HEK293 (cell line): Measurements from ENCODE around the gene HTR7.

ENCODE experiments used
- BCL11B ChIP-seq: fragments of 450-650 bp; formaldehyde crosslinking; IDR thresholded peaks from 2 replicates; pipeline ENCODE4 v1.5.1; 2016; ENCODE audit warnings: low read depth, missing biosample characterization, missing genetic modification characterization
- CTCF ChIP-seq: fragments of 450-650 bp; formaldehyde crosslinking; IDR thresholded peaks from 2 replicates; pipeline ENCODE4 v1.5.1; 2016; ENCODE audit warnings: missing biosample characterization, missing genetic modification characterization
- GLIS1 ChIP-seq: fragments of 450-650 bp; formaldehyde crosslinking; IDR thresholded peaks from 2 replicates; pipeline ENCODE4 v1.5.1; 2016; ENCODE audit warnings: missing biosample characterization, missing genetic modification characterization
- KLF16 ChIP-seq: fragments of 450-650 bp; formaldehyde crosslinking; IDR thresholded peaks from 2 replicates; pipeline ENCODE4 v1.5.1; 2017; ENCODE audit warnings: missing biosample characterization, missing genetic modification characterization
- PRDM2 ChIP-seq: fragments of 450-650 bp; formaldehyde crosslinking; IDR thresholded peaks from 2 replicates; pipeline ENCODE4 v1.5.1; 2016; ENCODE audit warnings: missing biosample characterization, missing genetic modification characterization, borderline replicate concordance
- ZBTB17 ChIP-seq: fragments of 450-650 bp; formaldehyde crosslinking; IDR thresholded peaks from 2 replicates; pipeline ENCODE4 v1.5.1; 2016; ENCODE audit warnings: missing biosample characterization, missing genetic modification characterization
- ZBTB26 ChIP-seq: fragments of 450-650 bp; formaldehyde crosslinking; optimal IDR thresholded peaks from 2 replicates; pipeline ENCODE3; 2016; ENCODE audit warnings: missing biosample characterization, mild to moderate bottlenecking, missing genetic modification characterization
- ZNF10 ChIP-seq: fragments of 450-650 bp; formaldehyde crosslinking; IDR thresholded peaks from 2 replicates; pipeline ENCODE4 v1.5.1; 2017; ENCODE audit warnings: missing biosample characterization, missing genetic modification characterization
- ZNF146 ChIP-seq: fragments of 450-650 bp; formaldehyde crosslinking; IDR thresholded peaks from 2 replicates; pipeline ENCODE4 v1.5.1; 2016; ENCODE audit warnings: missing biosample characterization, missing genetic modification characterization
- ZNF423 ChIP-seq: fragments of 450-650 bp; formaldehyde crosslinking; IDR thresholded peaks from 2 replicates; pipeline ENCODE4 v1.5.1; 2016; ENCODE audit warnings: missing biosample characterization, missing genetic modification characterization
- ZNF433 ChIP-seq: fragments of 450-650 bp; formaldehyde crosslinking; IDR thresholded peaks from 2 replicates; pipeline ENCODE4 v1.5.1; 2016; ENCODE audit warnings: missing biosample characterization, missing genetic modification characterization, low read depth
- ZNF501 ChIP-seq: fragments of 450-650 bp; formaldehyde crosslinking; IDR thresholded peaks from 2 replicates; pipeline ENCODE4 v1.5.1; 2016; ENCODE audit warnings: missing biosample characterization, missing genetic modification characterization
- ZNF518A ChIP-seq: fragments of 450-650 bp; formaldehyde crosslinking; conservative IDR thresholded peaks from 2 replicates; pipeline ENCODE4 v1.5.1; 2016; ENCODE audit warnings: low read depth, missing biosample characterization, missing genetic modification characterization
- ZNF558 ChIP-seq: fragments of 450-650 bp; formaldehyde crosslinking; IDR thresholded peaks from 2 replicates; pipeline ENCODE4 v1.5.1; 2016; ENCODE audit warnings: missing biosample characterization, missing genetic modification characterization
- ZNF580 ChIP-seq: fragments of 450-650 bp; formaldehyde crosslinking; IDR thresholded peaks from 2 replicates; pipeline ENCODE4 v1.5.1; 2016; ENCODE audit warnings: missing biosample characterization, missing genetic modification characterization
- ZNF621 ChIP-seq: fragments of 450-650 bp; formaldehyde crosslinking; IDR thresholded peaks from 2 replicates; pipeline ENCODE4 v1.5.1; 2017; ENCODE audit warnings: missing biosample characterization, missing genetic modification characterization
- ZNF660 ChIP-seq: fragments of 450-650 bp; IDR thresholded peaks from 2 replicates; pipeline ENCODE4 v1.5.1; 2018; ENCODE audit warnings: missing biosample characterization, mild to moderate bottlenecking, missing genetic modification characterization
- ZNF677 ChIP-seq: fragments of 450-650 bp; IDR thresholded peaks from 2 replicates; pipeline ENCODE4 v1.5.0; 2018; ENCODE audit warnings: missing biosample characterization, mild to moderate bottlenecking, missing genetic modification characterization, moderate library complexity
- ZNF704 ChIP-seq: fragments of 450-650 bp; formaldehyde crosslinking; IDR thresholded peaks from 2 replicates; pipeline ENCODE4 v1.5.1; 2016; ENCODE audit warnings: missing biosample characterization, missing genetic modification characterization
- ZNF837 ChIP-seq: fragments of 450-650 bp; formaldehyde crosslinking; IDR thresholded peaks from 2 replicates; pipeline ENCODE4 v1.5.1; 2016; ENCODE audit warnings: missing biosample characterization, missing genetic modification characterization
- ZSCAN30 ChIP-seq: fragments of 450-650 bp; IDR thresholded peaks from 2 replicates; pipeline ENCODE4 v1.5.1; 2018; ENCODE audit warnings: missing biosample characterization, mild to moderate bottlenecking, missing genetic modification characterization, moderate library complexity
- ZSCAN5A ChIP-seq: fragments of 450-650 bp; formaldehyde crosslinking; IDR thresholded peaks from 2 replicates; pipeline ENCODE4 v1.5.1; 2016; ENCODE audit warnings: missing biosample characterization, missing genetic modification characterization

HTR7 gene

GRCh38 chr10:90857635-90858460 is at the start of gene HTR7 (continued):
- TF ChIP-seq CTCF (tag by site-specific recombination) = no peak
- peak; percentile 46; the same call in 1 of the 2 replicates for TF ChIP-seq GLIS1 (tag by site-specific recombination)
- no peak for TF ChIP-seq BCL11B (tag by site-specific recombination)
- no peak for TF ChIP-seq KLF16
- no peak for TF ChIP-seq ZNF837 (tag by site-specific recombination)
- TF ChIP-seq ZSCAN5A (tag by site-specific recombination) = no peak
- no peak for TF ChIP-seq ZNF621 (tag by site-specific recombination)
- 0 out of 2 replicates have a peak, but pooled peaks have one; percentile 3 for TF ChIP-seq ZNF677 (tag by site-specific recombination)
- no peak for TF ChIP-seq ZNF518A (tag by site-specific recombination)
- TF ChIP-seq ZNF558 (tag by site-specific recombination) = no peak
- peak; percentile 84 for TF ChIP-seq ZSCAN30 (tag by site-specific recombination)
- TF ChIP-seq PRDM2 (tag by site-specific recombination) = no peak
- peak; percentile 80 for TF ChIP-seq ZNF660 (tag by site-specific recombination)
- no peak for TF ChIP-seq ZNF423 (tag by site-specific recombination)
- no peak for TF ChIP-seq ZNF501
- TF ChIP-seq ZNF580 (tag by site-specific recombination) = no peak
- TF ChIP-seq ZNF433 (tag by site-specific recombination) = no peak
- TF ChIP-seq ZNF146 (tag by site-specific recombination) = no peak
- peak; percentile 62 for TF ChIP-seq ZBTB26 (tag by site-specific recombination)
- no peak for TF ChIP-seq ZBTB17 (tag by site-specific recombination)
- peak; percentile 13; the same call in 1 of the 2 replicates for TF ChIP-seq ZNF10 (tag by site-specific recombination)
- no peak for TF ChIP-seq ZNF704
